ENCODE data around the gene GRB7. TPM values are rescaled to one million over a fixed set of nuclear protein-coding genes. Genes with fewer than 3 reads are reported as not detected.
"Not testable (repeated sequence)": the region's sequence is repeated elsewhere in the genome, so short reads cannot be mapped to it uniquely, and the experiment has no call there.

GRB7 gene
- total RNA-seq, 6 experiments from 2014 or later, result not detected

- Mint-ChIP-seq H3K9me3 (no peaks in the 10 kb centered on the region), H3K4me1 (ENCODE audit: low read depth) (no peaks in the 10 kb centered on the region), H3K36me3 (ENCODE audit: low read depth) (peaks cover under 1% of the 10 kb centered on the region; the same call in 1 of the 2 replicates), H3K4me3 (no peak overlapping the region), H3K27me3 (ENCODE audit: insufficient read depth) (peaks cover 4% of the 10 kb centered on the region), H3K27ac (no peak overlapping the region)
- TF ChIP-seq CTCF (IDR thresholded peaks at IDR 0.05), result no peak
- DNase-seq, result no peak
These were observed 20.1 kb upstream of the GRB7 start for GRCh38 chr17:39717660-39718059.

GRCh38 chr17:39719563-39720355 lies 18.0 kb upstream of the GRB7 start:
- Mint-ChIP-seq H3K4me1 (ENCODE audit: low read depth) (no peaks in the 10 kb centered on the region), H3K27ac (no peak overlapping the region), H3K4me3 (no peak overlapping the region), H3K27me3 (ENCODE audit: insufficient read depth) (peaks cover 4% of the 10 kb centered on the region), H3K9me3 (no peaks in the 10 kb centered on the region), H3K36me3 (ENCODE audit: low read depth) (peaks cover 10% of the 10 kb centered on the region; the same call in 1 of the 2 replicates)
- TF ChIP-seq CTCF (IDR thresholded peaks at IDR 0.05), result no peak
- no peak for DNase-seq

- DNase-seq, result no peak
- H3K9me3 Mint-ChIP-seq, result no peaks in the 10 kb centered on the region
- no peak overlapping the region for H3K4me3 Mint-ChIP-seq
- no peak overlapping the region for H3K27ac Mint-ChIP-seq
- H3K4me1 Mint-ChIP-seq (ENCODE audit: low read depth), result no peaks in the 10 kb centered on the region
- peaks cover 4% of the 10 kb centered on the region for H3K27me3 Mint-ChIP-seq (ENCODE audit: insufficient read depth)
- no peak for TF ChIP-seq CTCF (IDR thresholded peaks at IDR 0.05)
- H3K36me3 Mint-ChIP-seq (ENCODE audit: low read depth), result peaks cover 19% of the 10 kb centered on the region; the same call in 1 of the 2 replicates
These were observed 15.6 kb upstream of the GRB7 start for GRCh38 chr17:39722104-39722503.

GRCh38 chr17:39722965-39723848 lies 14.5 kb upstream of the GRB7 start:
- Mint-ChIP-seq H3K4me3 (no peak overlapping the region), H3K9me3 (no peaks in the 10 kb centered on the region), H3K27ac (no peak overlapping the region), H3K36me3 (ENCODE audit: low read depth) (peaks cover 21% of the 10 kb centered on the region; the same call in 1 of the 2 replicates), H3K27me3 (ENCODE audit: insufficient read depth) (peaks cover 7% of the 10 kb centered on the region), H3K4me1 (ENCODE audit: low read depth) (no peaks in the 10 kb centered on the region)
- no peak for TF ChIP-seq CTCF (IDR thresholded peaks at IDR 0.05)
- DNase-seq, result no peak

- Mint-ChIP-seq H3K27me3 (ENCODE audit: insufficient read depth) (peaks cover 5% of the 10 kb centered on the region), H3K27ac (no peak overlapping the region), H3K4me1 (ENCODE audit: low read depth) (peaks cover 6% of the 10 kb centered on the region), H3K4me3 (no peak overlapping the region), H3K9me3 (no peaks in the 10 kb centered on the region), H3K36me3 (ENCODE audit: low read depth) (peaks cover 25% of the 10 kb centered on the region; the same call in 1 of the 2 replicates)
- TF ChIP-seq CTCF (IDR thresholded peaks at IDR 0.05), result no peak
- no peak for DNase-seq
These were observed 13.0 kb upstream of the GRB7 start for GRCh38 chr17:39724731-39725130.

- DNase-seq; H3K27me3 Mint-ChIP-seq (ENCODE audit: insufficient read depth); H3K9me3 Mint-ChIP-seq; H3K4me3 Mint-ChIP-seq; H3K4me1 Mint-ChIP-seq (ENCODE audit: low read depth); H3K27ac Mint-ChIP-seq: not testable (repeated sequence)
- H3K36me3 Mint-ChIP-seq (ENCODE audit: low read depth), result peaks cover 25% of the 10 kb centered on the region; the same call in 1 of the 2 replicates
These were observed 11.8 kb upstream of the GRB7 start for GRCh38 chr17:39725923-39726322.
